Measurements from ENCODE around the gene RAB5A.
"Not testable (repeated sequence)": the region's sequence is repeated elsewhere in the genome, so short reads cannot be mapped to it uniquely, and the experiment has no call there.

The RAB5A gene

GRCh38 chr3:20028905-20029331, 82.0 kb downstream of the RAB5A start:
- no peaks in the 10 kb centered on the region for H3K36me3 Mint-ChIP-seq (ENCODE audit: low read depth)
- H3K4me1 Mint-ChIP-seq (ENCODE audit: low read depth) = no peaks in the 10 kb centered on the region
- H3K4me3 Mint-ChIP-seq = no peak overlapping the region
- no peaks in the 10 kb centered on the region for H3K27me3 Mint-ChIP-seq
- no peak overlapping the region for H3K27ac Mint-ChIP-seq
- no peaks in the 10 kb centered on the region for H3K9me3 Mint-ChIP-seq

GRCh38 chr3:20031939-20032338, 85.0 kb downstream of the RAB5A start:
- H3K4me1 Mint-ChIP-seq (ENCODE audit: low read depth); H3K9me3 Mint-ChIP-seq; H3K27me3 Mint-ChIP-seq; H3K36me3 Mint-ChIP-seq (ENCODE audit: low read depth); H3K27ac Mint-ChIP-seq; H3K4me3 Mint-ChIP-seq: not testable (repeated sequence)

Data from stimulated activated naive CD8-positive, alpha-beta T cell treated with anti-CD3 and anti-CD28 coated beads, Interleukin-15, Interleukin-2, amounts not matched to agents 100 ng/mL and 50 ng/mL, for 24 hours (primary cell).